H4 (cell line): Measurements from ENCODE around the gene MTRF1. TPM values are rescaled to one million over a fixed set of nuclear protein-coding genes. Genes with fewer than 3 reads are reported as not detected.
A peak's percentile ranks its signal among the peaks of the same experiment; 100 is the strongest.
"Not testable (repeated sequence)": the region's sequence is repeated elsewhere in the genome, so short reads cannot be mapped to it uniquely, and the experiment has no call there.

ENCODE experiments used
- DNase-seq: peaks from one replicate; pipeline ENCODE4 v3.0.0-alpha.2; 2015; ENCODE audit warnings: low spot score
- total RNA-seq: library from RNA; depleted of rRNA; stranded (reverse); fragments of >200 nt; shearing (Covaris generic); gene quantifications from 2 replicates; pipeline ENCODE4 v1.2.3, GENCODE V29; 2014

Gene MTRF1
- total RNA-seq, 1 experiment from 2014 or later, result 9.1 TPM

GRCh38 chr13:41279156-41279555 is 15.8 kb upstream of the MTRF1 start:
- DNase-seq, result not testable (repeated sequence)

- no peak for DNase-seq
These were observed 13.4 kb upstream of the MTRF1 start for GRCh38 chr13:41276824-41277223.

GRCh38 chr13:41274881-41275280 is 11.5 kb upstream of the MTRF1 start:
- no peak for DNase-seq

GRCh38 chr13:41273831-41274441 is 10.6 kb upstream of the MTRF1 start:
- DNase-seq, result no peak

GRCh38 chr13:41271456-41272285 is 8.3 kb upstream of the MTRF1 start:
- no peak for DNase-seq

GRCh38 chr13:41268764-41269163 is 5.4 kb upstream of the MTRF1 start:
- no peak for DNase-seq

GRCh38 chr13:41267106-41267505 is 3.7 kb upstream of the MTRF1 start:
- DNase-seq, result no peak

- no peak for DNase-seq
These were observed 3.4 kb downstream of the MTRF1 start for GRCh38 chr13:41259875-41260501.

- no peak for DNase-seq
These were observed 5.8 kb downstream of the MTRF1 start for GRCh38 chr13:41257535-41257934.

GRCh38 chr13:41254902-41255301 is 8.5 kb downstream of the MTRF1 start:
- no peak for DNase-seq

GRCh38 chr13:41250993-41251392 is 12.4 kb downstream of the MTRF1 start:
- DNase-seq, result no peak

- DNase-seq, result no peak
These were observed 16.3 kb downstream of the MTRF1 start for GRCh38 chr13:41246969-41247680.

- no peak for DNase-seq
These were observed 18.8 kb downstream of the MTRF1 start for GRCh38 chr13:41244556-41244955.

- no peak for DNase-seq
These were observed 21.8 kb downstream of the MTRF1 start for GRCh38 chr13:41241626-41242025.

GRCh38 chr13:41236369-41236768 is 27.0 kb downstream of the MTRF1 start:
- DNase-seq, result no peak

GRCh38 chr13:41232578-41233480 is 30.5 kb downstream of the MTRF1 start:
- DNase-seq, result no peak

GRCh38 chr13:41231786-41232185 is 31.6 kb downstream of the MTRF1 start:
- DNase-seq, result peak; percentile 45

GRCh38 chr13:41231025-41231677 is 32.2 kb downstream of the MTRF1 start:
- DNase-seq, result no peak

- no peak for DNase-seq
These were observed 34.0 kb downstream of the MTRF1 start for GRCh38 chr13:41229356-41229755.
